IPS DF 6.9 (cell line): ENCODE measurements around the gene P4HB.

Experiments
- DNase-seq: peaks from one replicate; pipeline ENCODE4 v3.0.0-alpha.2; 2013; ENCODE audit warnings: low read depth, low spot score
- H3K27ac ChIP-seq: one replicate; pipeline ENCODE4 v1.5.1; 2013; ENCODE audit warnings: low read length, control low read depth
- H3K27me3 ChIP-seq: 2 replicates; pipeline ENCODE4 v1.6.1; 2013; ENCODE audit warnings: mild to moderate bottlenecking, low read length; ENCODE audit not compliant: control insufficient read depth, insufficient read depth
- H3K36me3 ChIP-seq: 2 replicates; pipeline ENCODE4 v1.6.1; 2013; ENCODE audit warnings: low read length; ENCODE audit not compliant: control insufficient read depth, insufficient read depth
- H3K4me1 ChIP-seq: 2 replicates; pipeline ENCODE4 v1.6.1; 2013; ENCODE audit warnings: low read length; ENCODE audit not compliant: control insufficient read depth, insufficient read depth
- H3K4me3 ChIP-seq: 2 replicates; pipeline ENCODE4 v1.5.1; 2013; ENCODE audit warnings: mild to moderate bottlenecking, low read length
- H3K9me3 ChIP-seq: 2 replicates; pipeline ENCODE4 v1.6.1; 2013; ENCODE audit warnings: low read length, inconsistent platforms; ENCODE audit not compliant: control insufficient read depth, insufficient read depth
- WGBS: extraction: QIAGEN DNeasy Blood & Tissue Kit; methylation state at CpG from one replicate; pipeline ENCODE4 v1.1.7; 2013; ENCODE audit warnings: mixed read lengths, missing lambda C conversion rate; ENCODE audit not compliant: insufficient read length, insufficient coverage; 5-methylcytosine and 5-hydroxymethylcytosine counted together

P4HB gene

GRCh38 chr17:81824595-81824994 is 35.7 kb downstream of the P4HB start:
- Histone ChIP-seq H3K9me3 (no peaks in the 10 kb centered on the region), H3K4me1 (peaks cover 5% of the 10 kb centered on the region), H3K27ac (no peak overlapping the region), H3K4me3 (no peak overlapping the region), H3K36me3 (no peaks in the 10 kb centered on the region), H3K27me3 (no peaks in the 10 kb centered on the region)
- no peak for DNase-seq
- WGBS, result no CpG with 5 or more reads among the region's 11 CpGs

GRCh38 chr17:81823820-81824550 is 36.4 kb downstream of the P4HB start:
- no peak overlapping the region for H3K4me3 ChIP-seq
- H3K9me3 ChIP-seq, result no peaks in the 10 kb centered on the region
- no peaks in the 10 kb centered on the region for H3K36me3 ChIP-seq
- H3K4me1 ChIP-seq, result peaks cover 5% of the 10 kb centered on the region
- no peak overlapping the region for H3K27ac ChIP-seq
- no CpG with 5 or more reads among the region's 33 CpGs for WGBS
- H3K27me3 ChIP-seq, result no peaks in the 10 kb centered on the region
- no peak for DNase-seq

GRCh38 chr17:81822996-81823819 is 37.1 kb downstream of the P4HB start:
- Histone ChIP-seq H3K4me3 (no peak overlapping the region), H3K36me3 (no peaks in the 10 kb centered on the region), H3K27me3 (no peaks in the 10 kb centered on the region), H3K9me3 (no peaks in the 10 kb centered on the region), H3K27ac (no peak overlapping the region), H3K4me1 (peaks cover 3% of the 10 kb centered on the region)
- no CpG with 5 or more reads among the region's 30 CpGs for WGBS
- DNase-seq, result no peak

GRCh38 chr17:81822312-81822637 is 38.1 kb downstream of the P4HB start:
- H3K36me3 ChIP-seq, result no peaks in the 10 kb centered on the region
- H3K4me3 ChIP-seq, result no peak overlapping the region
- H3K27ac ChIP-seq, result no peak overlapping the region
- H3K27me3 ChIP-seq, result no peaks in the 10 kb centered on the region
- no peak for DNase-seq
- H3K4me1 ChIP-seq, result peaks cover 3% of the 10 kb centered on the region
- H3K9me3 ChIP-seq, result no peaks in the 10 kb centered on the region
- WGBS, result no CpG with 5 or more reads among the region's 8 CpGs

GRCh38 chr17:81821603-81822311 is 38.6 kb downstream of the P4HB start:
- no CpG with 5 or more reads among the region's 20 CpGs for WGBS
- no peak overlapping the region for H3K27ac ChIP-seq

GRCh38 chr17:81821147-81821546 is 39.2 kb downstream of the P4HB start:
- no peak for DNase-seq
- Histone ChIP-seq H3K27ac (no peak overlapping the region), H3K4me1 (peaks cover 3% of the 10 kb centered on the region), H3K9me3 (no peaks in the 10 kb centered on the region), H3K27me3 (no peaks in the 10 kb centered on the region), H3K36me3 (no peaks in the 10 kb centered on the region), H3K4me3 (no peak overlapping the region)
- WGBS, result no CpG with 5 or more reads among the region's 8 CpGs

More at GRCh38 chr17:81821603-81822311, 38.6 kb downstream of the P4HB start:
- H3K4me1 ChIP-seq, result peaks cover 3% of the 10 kb centered on the region
- no peaks in the 10 kb centered on the region for H3K27me3 ChIP-seq
- no peak for DNase-seq
- no peaks in the 10 kb centered on the region for H3K9me3 ChIP-seq
- no peaks in the 10 kb centered on the region for H3K36me3 ChIP-seq
- H3K4me3 ChIP-seq, result no peak overlapping the region

- Histone ChIP-seq H3K9me3 (no peaks in the 10 kb centered on the region), H3K27me3 (no peaks in the 10 kb centered on the region), H3K4me1 (peaks cover 2% of the 10 kb centered on the region; the same call in 1 of the 2 replicates), H3K36me3 (no peaks in the 10 kb centered on the region), H3K27ac (no peak overlapping the region), H3K4me3 (no peak overlapping the region)
- DNase-seq, result no peak
- WGBS, result no CpG with 5 or more reads among the region's 13 CpGs
These were observed 40.6 kb downstream of the P4HB start for GRCh38 chr17:81819708-81820107.

GRCh38 chr17:81817758-81818147 is 42.6 kb downstream of the P4HB start:
- DNase-seq, result no peak
- Histone ChIP-seq H3K4me3 (no peak overlapping the region), H3K9me3 (no peaks in the 10 kb centered on the region), H3K36me3 (no peaks in the 10 kb centered on the region), H3K27ac (no peak overlapping the region), H3K4me1 (peaks cover 2% of the 10 kb centered on the region; the same call in 1 of the 2 replicates), H3K27me3 (no peaks in the 10 kb centered on the region)
- no CpG with 5 or more reads among the region's 7 CpGs for WGBS

GRCh38 chr17:81815646-81815986 is 44.7 kb downstream of the P4HB start:
- WGBS, result no CpG with 5 or more reads among the region's 2 CpGs
- Histone ChIP-seq H3K9me3 (no peaks in the 10 kb centered on the region), H3K4me3 (no peak overlapping the region), H3K36me3 (no peaks in the 10 kb centered on the region; the same call in 1 of the 2 replicates), H3K4me1 (peaks cover 2% of the 10 kb centered on the region; the same call in 1 of the 2 replicates), H3K27me3 (no peaks in the 10 kb centered on the region), H3K27ac (no peak overlapping the region)
- no peak for DNase-seq

- DNase-seq, result no peak
- WGBS, result no CpG with 5 or more reads among the region's 24 CpGs
- no peak overlapping the region for H3K4me3 ChIP-seq
- no peaks in the 10 kb centered on the region for H3K9me3 ChIP-seq
- peaks cover under 1% of the 10 kb centered on the region for H3K4me1 ChIP-seq
- H3K27me3 ChIP-seq, result no peaks in the 10 kb centered on the region
- H3K36me3 ChIP-seq, result no peaks in the 10 kb centered on the region; the same call in 1 of the 2 replicates
- H3K27ac ChIP-seq, result no peak overlapping the region
These were observed 45.3 kb downstream of the P4HB start for GRCh38 chr17:81814748-81815645.
